ENCODE data around the gene MRPL57.
"Not testable (repeated sequence)": the region's sequence is repeated elsewhere in the genome, so short reads cannot be mapped to it uniquely, and the experiment has no call there.

DNA sequence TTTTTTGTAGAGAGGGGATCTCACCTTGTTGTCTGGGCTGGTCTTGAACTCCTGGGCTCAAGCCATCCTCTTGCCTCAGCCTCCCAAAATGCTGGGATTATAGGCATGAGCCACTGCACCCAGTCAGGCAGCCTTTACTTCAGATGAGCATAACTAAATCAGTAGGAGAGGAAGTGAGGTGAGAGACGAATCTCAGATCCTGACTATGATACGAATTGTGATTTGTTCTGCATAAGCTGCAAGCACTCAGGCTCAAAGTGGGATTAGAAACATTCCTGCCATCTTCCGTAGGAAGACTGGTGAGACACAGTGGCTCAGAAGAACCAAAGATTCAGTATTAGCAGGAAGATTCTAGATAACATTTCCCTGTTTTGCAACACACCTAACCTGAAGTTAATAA lies 43.3 kb downstream of the MRPL57 start:
- TF ChIP-seq CTCF, POLR2A (IDR thresholded peaks at IDR 0.05): not testable (repeated sequence)
